ENCODE measurements around the gene DRAXIN.

Gene DRAXIN

DNA sequence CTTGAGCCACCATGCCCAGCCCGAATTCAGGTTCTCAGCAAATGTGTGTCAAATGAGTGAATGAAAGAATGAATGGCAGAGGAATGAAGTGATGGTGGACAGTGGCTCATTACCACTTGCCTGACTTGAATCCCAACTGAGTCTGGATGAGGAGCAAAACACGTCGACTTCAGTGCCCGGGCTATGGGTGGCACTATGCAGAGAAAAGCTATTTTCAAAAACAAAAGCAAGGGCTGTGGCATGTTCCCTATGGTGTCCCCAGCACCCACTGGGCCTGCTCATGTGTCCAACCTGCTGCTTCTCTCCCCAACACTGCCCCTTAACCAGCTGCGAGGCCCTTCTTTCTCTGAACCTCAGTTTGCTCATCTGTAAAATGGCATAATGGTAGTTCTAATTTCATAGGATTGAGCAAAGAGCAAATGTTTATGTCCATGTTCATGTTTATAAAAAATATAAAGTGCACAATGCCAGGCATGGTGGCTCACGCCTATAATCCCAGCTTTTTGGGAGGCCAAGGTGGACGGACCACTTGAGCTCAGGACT lies 6.2 kb upstream of the DRAXIN start:
- no peak for TF ChIP-seq CTCF (IDR thresholded peaks at IDR 0.05; ENCODE audit: insufficient read depth, missing control alignments)
- FAIRE-seq (no peak), DNase-seq (ENCODE audit: insufficient read length, low spot score) (no peak)

- no peak for TF ChIP-seq CTCF (IDR thresholded peaks at IDR 0.05; ENCODE audit: insufficient read depth, missing control alignments)
- DNase-seq (ENCODE audit: insufficient read length, low spot score) (no peak), FAIRE-seq (no peak)
These were observed 3.0 kb upstream of the DRAXIN start for GRCh38 chr1:11688506-11688905.

DNA sequence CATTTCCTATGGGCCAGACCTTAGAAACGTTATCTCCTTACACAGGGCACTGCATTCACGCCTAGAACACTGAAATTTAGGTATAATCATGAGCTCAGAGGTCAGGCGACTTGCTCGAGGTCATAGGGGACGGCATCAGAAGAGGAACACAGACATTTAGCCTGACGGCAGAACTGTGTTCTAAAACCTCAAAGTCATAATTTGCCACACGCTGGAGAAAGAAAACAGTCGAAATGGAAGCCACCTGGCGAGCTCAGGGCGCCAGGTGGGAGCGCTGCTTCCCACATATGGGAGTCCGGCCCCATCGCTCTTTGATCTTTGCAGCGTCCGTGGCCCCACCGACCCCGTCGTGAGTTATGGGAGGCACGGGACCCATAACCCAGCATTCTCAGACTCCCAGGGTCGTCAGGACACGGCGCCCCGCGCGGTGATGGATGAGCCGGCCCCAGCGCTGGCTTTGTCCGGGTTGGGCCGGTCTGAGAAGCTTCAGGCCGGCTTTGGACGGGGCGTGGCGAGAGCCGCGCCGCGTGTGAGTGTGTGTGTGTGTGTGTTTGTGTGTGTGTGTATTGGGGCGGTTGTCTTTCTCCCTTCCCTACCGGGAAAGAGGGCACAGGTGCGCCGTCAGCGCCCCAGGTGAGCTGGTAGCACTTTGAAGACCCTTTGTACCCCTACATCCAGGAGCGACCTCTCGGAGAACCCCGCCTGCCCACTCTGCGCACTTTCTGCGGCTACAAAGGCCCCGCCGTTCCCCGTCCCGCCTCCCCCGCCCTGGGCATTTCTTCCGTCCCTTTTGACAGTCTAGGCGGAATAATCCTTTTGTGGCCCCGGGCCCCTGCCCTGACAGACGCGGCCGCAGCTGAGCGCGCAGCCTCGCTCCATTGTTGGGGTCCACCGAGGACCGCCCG lies 861 bp upstream of the DRAXIN start:
- FAIRE-seq (no peak), DNase-seq (ENCODE audit: insufficient read length, low spot score) (no peak)
- TF ChIP-seq CTCF (IDR thresholded peaks at IDR 0.05; ENCODE audit: insufficient read depth, missing control alignments), result no peak

- FAIRE-seq (no peak), DNase-seq (ENCODE audit: insufficient read length, low spot score) (no peak)
- TF ChIP-seq CTCF (IDR thresholded peaks at IDR 0.05; ENCODE audit: insufficient read depth, missing control alignments), result no peak
These were observed 610 bp downstream of the DRAXIN start for GRCh38 chr1:11691928-11692711.

DNA sequence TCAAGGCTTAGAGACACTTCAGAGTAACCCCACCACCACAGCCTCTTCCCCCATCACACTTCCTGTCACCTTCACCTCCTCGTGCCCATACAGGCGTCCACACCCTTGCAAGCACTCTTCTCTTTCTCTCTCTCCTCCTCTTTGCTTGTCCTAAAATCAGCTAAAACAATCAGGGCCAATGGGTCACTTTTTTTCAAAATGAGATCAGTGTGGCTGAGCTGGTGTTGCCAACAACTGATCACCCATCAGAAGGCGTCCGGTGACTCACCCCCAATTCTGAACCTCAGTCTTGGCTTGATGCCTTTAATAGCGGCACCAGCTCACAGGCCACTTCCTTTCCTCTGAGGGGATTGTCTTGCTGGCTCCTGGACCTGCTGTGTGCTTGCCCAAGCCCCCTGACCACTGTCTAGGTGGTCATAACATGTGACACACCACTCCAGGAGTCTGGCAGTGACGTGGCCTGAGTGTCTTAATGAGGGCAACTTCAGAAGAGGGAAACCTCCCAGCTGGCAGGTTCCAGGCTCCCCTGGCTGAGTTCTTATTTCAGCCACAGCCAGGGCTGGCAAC lies 1.6 kb downstream of the DRAXIN start:
- FAIRE-seq, result no peak
- no peak for TF ChIP-seq CTCF (IDR thresholded peaks at IDR 0.05; ENCODE audit: insufficient read depth, missing control alignments)
- DNase-seq (ENCODE audit: insufficient read length, low spot score), result no peak

DNA sequence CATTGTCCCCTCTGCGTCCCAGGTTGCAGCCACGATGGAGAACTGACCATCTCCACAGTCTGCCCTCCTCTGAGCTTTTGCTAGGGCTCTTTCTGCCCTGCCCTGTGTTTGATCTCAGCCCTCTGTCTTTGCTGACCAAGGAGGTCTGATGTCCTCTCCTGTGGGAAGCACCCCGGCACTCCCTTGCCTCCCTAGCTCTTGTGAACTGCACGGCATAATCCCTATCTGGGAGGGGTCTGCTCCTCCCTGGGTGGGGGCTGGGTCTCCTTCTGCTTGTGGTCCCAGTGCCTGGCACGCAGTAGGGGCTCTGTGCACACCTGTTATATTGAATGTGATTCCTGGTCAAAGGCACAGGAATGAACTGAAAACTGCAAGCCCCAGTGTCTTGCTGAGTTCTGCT lies 2.4 kb downstream of the DRAXIN start:
- FAIRE-seq (no peak), DNase-seq (ENCODE audit: insufficient read length, low spot score) (no peak)
- no peak for TF ChIP-seq CTCF (IDR thresholded peaks at IDR 0.05; ENCODE audit: insufficient read depth, missing control alignments)

Measured in D721Med (cell line).